HepG2 (cell line): ENCODE measurements around the gene BPIFB2. TPM values are rescaled to one million over a fixed set of nuclear protein-coding genes. Genes with fewer than 3 reads are reported as not detected.

Experiments used
- CBFB ChIP-seq: sonication (generic); formaldehyde crosslinking; IDR thresholded peaks from 2 replicates; pipeline ENCODE4 v1.4.0; 2020; ENCODE audit warnings: missing genetic modification reagents
- CCDC6 ChIP-seq: sonication (generic); formaldehyde crosslinking; IDR thresholded peaks from 2 replicates; pipeline ENCODE4 v1.8.1; 2022; ENCODE audit warnings: mild to moderate bottlenecking, missing genetic modification reagents, moderate library complexity
- KAT2B ChIP-seq: fragments of 150-350 bp; IDR thresholded peaks from 2 replicates; pipeline ENCODE4 v1.6.1; 2014; ENCODE audit warnings: low read depth, low read length, borderline replicate concordance
- REL ChIP-seq: sonication (generic); formaldehyde crosslinking; conservative IDR thresholded peaks from 2 replicates; pipeline ENCODE4 v1.8.0; 2022; ENCODE audit warnings: mild to moderate bottlenecking, missing genetic modification reagents, moderate library complexity
- RFX5 ChIP-seq: IDR thresholded peaks from 2 replicates; pipeline ENCODE4 v1.6.1; 2011; ENCODE audit warnings: low read depth, low read length, improper control_type of control experiment
- SOX13 ChIP-seq, 3 experiments: fragments of 450-650 bp in 1 of 3; sonication (generic) in 1 of 3; formaldehyde crosslinking in 1 of 3; IDR thresholded peaks in 2 of 3; conservative IDR thresholded peaks in 1 of 3; 2 replicates each; pipeline versions ENCODE4 v1.5.0 to v1.6.1; 2016 to 2020; ENCODE audit warnings: antibody characterized with exemption in 1 of 3, mild to moderate bottlenecking in 1 of 3, missing compliant biosample characterization in 1 of 3, missing genetic modification reagents in 1 of 3, moderate library complexity in 1 of 3
- ZFP62 ChIP-seq: sonication (generic); formaldehyde crosslinking; IDR thresholded peaks from 2 replicates; pipeline ENCODE4 v1.4.0; 2020; ENCODE audit warnings: missing genetic modification reagents
- ZNF20 ChIP-seq: sonication (generic); formaldehyde crosslinking; IDR thresholded peaks from 2 replicates; pipeline ENCODE4 v1.4.0; 2020; ENCODE audit warnings: mild to moderate bottlenecking, moderate library complexity, missing genetic modification reagents
- ZNF251 ChIP-seq: sonication (generic); formaldehyde crosslinking; IDR thresholded peaks from 2 replicates; pipeline ENCODE4 v1.9.0; 2021; ENCODE audit warnings: mild to moderate bottlenecking, missing genetic modification reagents
- ZNF337 ChIP-seq: sonication (generic); formaldehyde crosslinking; IDR thresholded peaks from 2 replicates; pipeline ENCODE4 v1.5.1; 2020; ENCODE audit warnings: missing genetic modification reagents, low read depth, mild to moderate bottlenecking, borderline replicate concordance
- ZNF557 ChIP-seq: sonication (generic); formaldehyde crosslinking; IDR thresholded peaks from 2 replicates; pipeline ENCODE4 v1.4.0; 2020; ENCODE audit warnings: missing genetic modification reagents
- polyA plus RNA-seq, 8 experiments: library from polyadenylated mRNA; depleted of rRNA in 3 of 8; stranded (reverse) in 7 of 8; unstranded in 1 of 8; fragments of >200 nt; fragmentation: Illumina TruSeq in 4 of 8; extraction: Trizol in 4 of 8; gene quantifications; 2 replicates each; pipeline versions ENCODE4 v1.2.1 to v1.2.3, GENCODE V29; 2011 to 2016; ENCODE audit warnings: low read depth in 4 of 8, missing spikeins in 1 of 8, mixed read lengths in 1 of 8; ENCODE audit not compliant: insufficient read depth in 1 of 8
- total RNA-seq, 5 experiments: library from RNA; depleted of rRNA; stranded (reverse); fragments of >200 nt; fragmentation: Illumina TruSeq; extraction: Trizol; gene quantifications; 2 replicates each; pipeline ENCODE4 v1.2.3, GENCODE V29; 2016; ENCODE audit warnings: low read depth in 1 of 5
- TF ChIP-seq, protein P1 (sequence below): sonication (generic); formaldehyde crosslinking; IDR thresholded peaks from 2 replicates; pipeline ENCODE4 v1.8.0; 2022; ENCODE audit warnings: mild to moderate bottlenecking, missing genetic modification reagents; ENCODE audit not compliant: insufficient replicate concordance
- TF ChIP-seq, protein P2 (sequence below): sonication (generic); formaldehyde crosslinking; IDR thresholded peaks from 2 replicates; pipeline ENCODE4 v1.5.1; 2020; ENCODE audit warnings: mild to moderate bottlenecking, missing genetic modification reagents, moderate library complexity
- TF ChIP-seq, protein P3 (sequence below): sonication (generic); formaldehyde crosslinking; IDR thresholded peaks from 2 replicates; pipeline ENCODE4 v1.4.0; 2020; ENCODE audit warnings: mild to moderate bottlenecking, missing genetic modification reagents
- TF ChIP-seq, protein P4 (sequence below): IDR thresholded peaks from 2 replicates; pipeline ENCODE4 v1.6.1; 2016; ENCODE audit warnings: missing genetic modification reagents, missing compliant biosample characterization
- TF ChIP-seq, protein P5 (sequence below): sonication (generic); formaldehyde crosslinking; IDR thresholded peaks from 2 replicates; pipeline ENCODE4 v1.5.0; 2020; ENCODE audit warnings: mild to moderate bottlenecking, missing genetic modification reagents, borderline replicate concordance

BPIFB2 gene
- total and polyA plus RNA-seq, 2 of the 13 experiments (the other 11 are each of a cell fraction or from before 2014, with no cell fraction given), result 54.5 to 902 TPM

DNA sequence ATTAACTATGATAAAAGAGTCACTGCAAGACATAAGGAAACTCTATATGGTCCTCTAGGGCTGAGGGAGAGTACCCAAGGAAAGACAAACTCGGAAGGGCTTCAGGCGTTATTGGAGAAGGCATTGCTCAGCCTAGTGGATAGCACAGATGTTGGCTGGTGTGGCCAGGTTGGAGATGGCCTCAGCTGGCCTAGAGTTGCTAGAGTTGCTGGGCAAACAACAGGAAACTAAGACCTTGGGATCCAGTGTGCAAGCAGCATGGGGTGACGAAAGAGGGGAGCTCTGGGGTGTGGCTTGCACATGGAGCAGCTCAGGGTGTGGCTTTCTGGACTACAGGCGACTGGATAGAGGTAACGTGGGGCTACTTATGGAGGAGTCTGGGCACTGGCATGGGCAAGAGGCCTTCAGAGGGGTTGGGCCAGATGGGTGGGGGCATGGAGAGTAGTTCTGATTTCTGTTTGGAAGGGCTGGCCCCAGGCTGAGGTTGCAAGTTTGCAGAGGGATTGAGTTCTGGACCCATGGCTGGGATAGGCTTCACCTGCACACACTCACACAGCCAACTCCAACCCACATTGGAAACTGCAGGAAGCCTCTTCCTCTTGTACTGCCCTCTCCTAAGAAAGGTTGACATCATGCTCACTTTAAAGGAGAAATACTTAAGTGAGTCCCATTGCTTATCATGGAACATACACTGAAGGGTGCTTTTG lies 18.7 kb downstream of the BPIFB2 start (continued):
- no peak for TF ChIP-seq SOX13 (IDR thresholded peaks at IDR 0.05)
- TF ChIP-seq SOX13 (CRISPR knock-in tag; conservative IDR thresholded peaks at IDR 0.05 in 1 of 2, IDR thresholded peaks at IDR 0.05 in 1 of 2), result 0 out of 4 replicates have a peak, but pooled peaks of 1 of the 2 experiments have one; percentile 6
- no peak for TF ChIP-seq CCDC6 (CRISPR knock-in tag)
- no peak for TF ChIP-seq CBFB (CRISPR knock-in tag)
- 0 out of 2 replicates have a peak, but pooled peaks have one; percentile 38 for TF ChIP-seq RFX5
- no peak for TF ChIP-seq KAT2B
- TF ChIP-seq ZNF557 (CRISPR knock-in tag), result peak; percentile 49; the same call in 1 of the 2 replicates
- TF ChIP-seq, protein P1, sequence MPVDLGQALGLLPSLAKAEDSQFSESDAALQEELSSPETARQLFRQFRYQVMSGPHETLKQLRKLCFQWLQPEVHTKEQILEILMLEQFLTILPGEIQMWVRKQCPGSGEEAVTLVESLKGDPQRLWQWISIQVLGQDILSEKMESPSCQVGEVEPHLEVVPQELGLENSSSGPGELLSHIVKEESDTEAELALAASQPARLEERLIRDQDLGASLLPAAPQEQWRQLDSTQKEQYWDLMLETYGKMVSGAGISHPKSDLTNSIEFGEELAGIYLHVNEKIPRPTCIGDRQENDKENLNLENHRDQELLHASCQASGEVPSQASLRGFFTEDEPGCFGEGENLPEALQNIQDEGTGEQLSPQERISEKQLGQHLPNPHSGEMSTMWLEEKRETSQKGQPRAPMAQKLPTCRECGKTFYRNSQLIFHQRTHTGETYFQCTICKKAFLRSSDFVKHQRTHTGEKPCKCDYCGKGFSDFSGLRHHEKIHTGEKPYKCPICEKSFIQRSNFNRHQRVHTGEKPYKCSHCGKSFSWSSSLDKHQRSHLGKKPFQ, result no peak
- no peak for TF ChIP-seq ZNF20 (CRISPR knock-in tag)
- TF ChIP-seq, protein P2, sequence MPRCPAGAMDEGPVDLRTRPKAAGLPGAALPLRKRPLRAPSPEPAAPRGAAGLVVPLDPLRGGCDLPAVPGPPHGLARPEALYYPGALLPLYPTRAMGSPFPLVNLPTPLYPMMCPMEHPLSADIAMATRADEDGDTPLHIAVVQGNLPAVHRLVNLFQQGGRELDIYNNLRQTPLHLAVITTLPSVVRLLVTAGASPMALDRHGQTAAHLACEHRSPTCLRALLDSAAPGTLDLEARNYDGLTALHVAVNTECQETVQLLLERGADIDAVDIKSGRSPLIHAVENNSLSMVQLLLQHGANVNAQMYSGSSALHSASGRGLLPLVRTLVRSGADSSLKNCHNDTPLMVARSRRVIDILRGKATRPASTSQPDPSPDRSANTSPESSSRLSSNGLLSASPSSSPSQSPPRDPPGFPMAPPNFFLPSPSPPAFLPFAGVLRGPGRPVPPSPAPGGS (CRISPR knock-in tag), result no peak; the same call in 1 of the 2 replicates
- TF ChIP-seq REL (CRISPR knock-in tag), result no peak; the same call in 1 of the 2 replicates
- TF ChIP-seq, protein P3, sequence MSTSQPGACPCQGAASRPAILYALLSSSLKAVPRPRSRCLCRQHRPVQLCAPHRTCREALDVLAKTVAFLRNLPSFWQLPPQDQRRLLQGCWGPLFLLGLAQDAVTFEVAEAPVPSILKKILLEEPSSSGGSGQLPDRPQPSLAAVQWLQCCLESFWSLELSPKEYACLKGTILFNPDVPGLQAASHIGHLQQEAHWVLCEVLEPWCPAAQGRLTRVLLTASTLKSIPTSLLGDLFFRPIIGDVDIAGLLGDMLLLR, result no peak; the same call in 1 of the 2 replicates
- TF ChIP-seq, protein P4, sequence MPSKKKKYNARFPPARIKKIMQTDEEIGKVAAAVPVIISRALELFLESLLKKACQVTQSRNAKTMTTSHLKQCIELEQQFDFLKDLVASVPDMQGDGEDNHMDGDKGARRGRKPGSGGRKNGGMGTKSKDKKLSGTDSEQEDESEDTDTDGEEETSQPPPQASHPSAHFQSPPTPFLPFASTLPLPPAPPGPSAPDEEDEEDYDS (CRISPR knock-in tag), result no peak
- TF ChIP-seq ZNF337 (CRISPR knock-in tag), result no peak
- TF ChIP-seq, protein P5, sequence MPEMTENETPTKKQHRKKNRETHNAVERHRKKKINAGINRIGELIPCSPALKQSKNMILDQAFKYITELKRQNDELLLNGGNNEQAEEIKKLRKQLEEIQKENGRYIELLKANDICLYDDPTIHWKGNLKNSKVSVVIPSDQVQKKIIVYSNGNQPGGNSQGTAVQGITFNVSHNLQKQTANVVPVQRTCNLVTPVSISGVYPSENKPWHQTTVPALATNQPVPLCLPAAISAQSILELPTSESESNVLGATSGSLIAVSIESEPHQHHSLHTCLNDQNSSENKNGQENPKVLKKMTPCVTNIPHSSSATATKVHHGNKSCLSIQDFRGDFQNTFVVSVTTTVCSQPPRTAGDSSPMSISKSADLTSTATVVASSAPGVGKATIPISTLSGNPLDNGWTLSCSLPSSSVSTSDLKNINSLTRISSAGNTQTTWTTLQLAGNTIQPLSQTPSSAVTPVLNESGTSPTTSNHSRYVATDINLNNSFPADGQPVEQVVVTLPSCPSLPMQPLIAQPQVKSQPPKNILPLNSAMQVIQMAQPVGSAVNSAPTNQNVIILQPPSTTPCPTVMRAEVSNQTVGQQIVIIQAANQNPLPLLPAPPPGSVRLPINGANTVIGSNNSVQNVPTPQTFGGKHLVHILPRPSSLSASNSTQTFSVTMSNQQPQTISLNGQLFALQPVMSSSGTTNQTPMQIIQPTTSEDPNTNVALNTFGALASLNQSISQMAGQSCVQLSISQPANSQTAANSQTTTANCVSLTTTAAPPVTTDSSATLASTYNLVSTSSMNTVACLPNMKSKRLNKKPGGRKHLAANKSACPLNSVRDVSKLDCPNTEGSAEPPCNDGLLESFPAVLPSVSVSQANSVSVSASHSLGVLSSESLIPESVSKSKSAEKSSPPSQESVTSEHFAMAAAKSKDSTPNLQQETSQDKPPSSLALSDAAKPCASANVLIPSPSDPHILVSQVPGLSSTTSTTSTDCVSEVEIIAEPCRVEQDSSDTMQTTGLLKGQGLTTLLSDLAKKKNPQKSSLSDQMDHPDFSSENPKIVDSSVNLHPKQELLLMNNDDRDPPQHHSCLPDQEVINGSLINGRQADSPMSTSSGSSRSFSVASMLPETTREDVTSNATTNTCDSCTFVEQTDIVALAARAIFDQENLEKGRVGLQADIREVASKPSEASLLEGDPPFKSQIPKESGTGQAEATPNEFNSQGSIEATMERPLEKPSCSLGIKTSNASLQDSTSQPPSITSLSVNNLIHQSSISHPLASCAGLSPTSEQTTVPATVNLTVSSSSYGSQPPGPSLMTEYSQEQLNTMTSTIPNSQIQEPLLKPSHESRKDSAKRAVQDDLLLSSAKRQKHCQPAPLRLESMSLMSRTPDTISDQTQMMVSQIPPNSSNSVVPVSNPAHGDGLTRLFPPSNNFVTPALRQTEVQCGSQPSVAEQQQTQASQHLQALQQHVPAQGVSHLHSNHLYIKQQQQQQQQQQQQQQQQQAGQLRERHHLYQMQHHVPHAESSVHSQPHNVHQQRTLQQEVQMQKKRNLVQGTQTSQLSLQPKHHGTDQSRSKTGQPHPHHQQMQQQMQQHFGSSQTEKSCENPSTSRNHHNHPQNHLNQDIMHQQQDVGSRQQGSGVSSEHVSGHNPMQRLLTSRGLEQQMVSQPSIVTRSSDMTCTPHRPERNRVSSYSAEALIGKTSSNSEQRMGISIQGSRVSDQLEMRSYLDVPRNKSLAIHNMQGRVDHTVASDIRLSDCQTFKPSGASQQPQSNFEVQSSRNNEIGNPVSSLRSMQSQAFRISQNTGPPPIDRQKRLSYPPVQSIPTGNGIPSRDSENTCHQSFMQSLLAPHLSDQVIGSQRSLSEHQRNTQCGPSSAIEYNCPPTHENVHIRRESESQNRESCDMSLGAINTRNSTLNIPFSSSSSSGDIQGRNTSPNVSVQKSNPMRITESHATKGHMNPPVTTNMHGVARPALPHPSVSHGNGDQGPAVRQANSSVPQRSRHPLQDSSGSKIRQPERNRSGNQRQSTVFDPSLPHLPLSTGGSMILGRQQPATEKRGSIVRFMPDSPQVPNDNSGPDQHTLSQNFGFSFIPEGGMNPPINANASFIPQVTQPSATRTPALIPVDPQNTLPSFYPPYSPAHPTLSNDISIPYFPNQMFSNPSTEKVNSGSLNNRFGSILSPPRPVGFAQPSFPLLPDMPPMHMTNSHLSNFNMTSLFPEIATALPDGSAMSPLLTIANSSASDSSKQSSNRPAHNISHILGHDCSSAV (CRISPR knock-in tag), result no peak
- no peak for TF ChIP-seq ZFP62 (CRISPR knock-in tag)
- no peak for TF ChIP-seq ZNF251 (CRISPR knock-in tag)
